IPS DF 6.9 (cell line): ENCODE data around the gene HMX3.

Experiments
- DNase-seq: peaks from one replicate; pipeline ENCODE4 v3.0.0-alpha.2; 2013; ENCODE audit warnings: low read depth, low spot score
- H3K27ac ChIP-seq: one replicate; pipeline ENCODE4 v1.5.1; 2013; ENCODE audit warnings: low read length, control low read depth
- H3K27me3 ChIP-seq: 2 replicates; pipeline ENCODE4 v1.6.1; 2013; ENCODE audit warnings: mild to moderate bottlenecking, low read length; ENCODE audit not compliant: control insufficient read depth, insufficient read depth
- H3K36me3 ChIP-seq: 2 replicates; pipeline ENCODE4 v1.6.1; 2013; ENCODE audit warnings: low read length; ENCODE audit not compliant: control insufficient read depth, insufficient read depth
- H3K4me1 ChIP-seq: 2 replicates; pipeline ENCODE4 v1.6.1; 2013; ENCODE audit warnings: low read length; ENCODE audit not compliant: control insufficient read depth, insufficient read depth
- H3K4me3 ChIP-seq: 2 replicates; pipeline ENCODE4 v1.5.1; 2013; ENCODE audit warnings: mild to moderate bottlenecking, low read length
- H3K9me3 ChIP-seq: 2 replicates; pipeline ENCODE4 v1.6.1; 2013; ENCODE audit warnings: low read length, inconsistent platforms; ENCODE audit not compliant: control insufficient read depth, insufficient read depth
- WGBS: extraction: QIAGEN DNeasy Blood & Tissue Kit; methylation state at CpG from one replicate; pipeline ENCODE4 v1.1.7; 2013; ENCODE audit warnings: mixed read lengths, missing lambda C conversion rate; ENCODE audit not compliant: insufficient read length, insufficient coverage; 5-methylcytosine and 5-hydroxymethylcytosine counted together

HMX3 gene

GRCh38 chr10:123134343-123134914, 1.3 kb upstream of the HMX3 start:
- peaks cover 64% of the 10 kb centered on the region for H3K27me3 ChIP-seq
- H3K4me3 ChIP-seq = no peak overlapping the region; the same call in 1 of the 2 replicates
- H3K4me1 ChIP-seq = peaks cover 3% of the 10 kb centered on the region
- no peak overlapping the region for H3K27ac ChIP-seq
- no peaks in the 10 kb centered on the region for H3K9me3 ChIP-seq
- no peak for DNase-seq
- WGBS = no CpG with 5 or more reads among the region's 42 CpGs
- H3K36me3 ChIP-seq = no peaks in the 10 kb centered on the region

GRCh38 chr10:123134915-123135414, 805 bp upstream of the HMX3 start:
- Histone ChIP-seq H3K9me3 (no peaks in the 10 kb centered on the region), H3K27me3 (peaks cover 70% of the 10 kb centered on the region), H3K4me3 (peak overlapping the region; percentile 42; the same call in 1 of the 2 replicates), H3K36me3 (no peaks in the 10 kb centered on the region), H3K4me1 (peaks cover 3% of the 10 kb centered on the region), H3K27ac (no peak overlapping the region)
- DNase-seq = no peak
- WGBS = no CpG with 5 or more reads among the region's 46 CpGs

- WGBS = no CpG with 5 or more reads among the region's 59 CpGs
- H3K36me3 ChIP-seq = no peaks in the 10 kb centered on the region
- H3K9me3 ChIP-seq = no peaks in the 10 kb centered on the region
- no peak overlapping the region for H3K27ac ChIP-seq
- peaks cover 3% of the 10 kb centered on the region for H3K4me1 ChIP-seq
- H3K4me3 ChIP-seq = peak overlapping the region; percentile 13; the same call in 1 of the 2 replicates
- H3K27me3 ChIP-seq = peaks cover 81% of the 10 kb centered on the region
- no peak for DNase-seq
These were observed 543 bp downstream of the HMX3 start for GRCh38 chr10:123136221-123136805.

GRCh38 chr10:123136806-123137642, 1.3 kb downstream of the HMX3 start:
- Histone ChIP-seq H3K4me1 (peaks cover 3% of the 10 kb centered on the region), H3K27me3 (peaks cover 81% of the 10 kb centered on the region), H3K4me3 (peak overlapping the region; percentile 26; the same call in 1 of the 2 replicates), H3K9me3 (no peaks in the 10 kb centered on the region), H3K36me3 (no peaks in the 10 kb centered on the region), H3K27ac (no peak overlapping the region)
- DNase-seq = no peak
- WGBS = no CpG with 5 or more reads among the region's 83 CpGs

- Histone ChIP-seq H3K27ac (no peak overlapping the region), H3K36me3 (no peaks in the 10 kb centered on the region), H3K27me3 (peaks cover 87% of the 10 kb centered on the region), H3K4me1 (peaks cover 5% of the 10 kb centered on the region), H3K4me3 (no peak overlapping the region), H3K9me3 (no peaks in the 10 kb centered on the region)
- DNase-seq = no peak
- WGBS = no CpG with 5 or more reads among the region's 7 CpGs
These were observed 3.4 kb downstream of the HMX3 start for GRCh38 chr10:123139165-123139520.

GRCh38 chr10:123139521-123140163, 3.9 kb downstream of the HMX3 start:
- DNase-seq = no peak
- H3K27me3 ChIP-seq = peaks cover 87% of the 10 kb centered on the region
- no peak overlapping the region for H3K4me3 ChIP-seq

GRCh38 chr10:123140164-123140982, 4.6 kb downstream of the HMX3 start:
- no peaks in the 10 kb centered on the region for H3K36me3 ChIP-seq
- no peaks in the 10 kb centered on the region for H3K9me3 ChIP-seq
- H3K4me3 ChIP-seq = no peak overlapping the region
- H3K27me3 ChIP-seq = peaks cover 90% of the 10 kb centered on the region
- no peak overlapping the region for H3K27ac ChIP-seq
- WGBS = no CpG with 5 or more reads among the region's 43 CpGs
- H3K4me1 ChIP-seq = peaks cover 6% of the 10 kb centered on the region; the same call in 1 of the 2 replicates
- DNase-seq = no peak

More at GRCh38 chr10:123139521-123140163, 3.9 kb downstream of the HMX3 start:
- Histone ChIP-seq H3K27ac (no peak overlapping the region), H3K4me1 (peaks cover 5% of the 10 kb centered on the region), H3K36me3 (no peaks in the 10 kb centered on the region), H3K9me3 (no peaks in the 10 kb centered on the region)
- no CpG with 5 or more reads among the region's 32 CpGs for WGBS

- no peak for DNase-seq
- Histone ChIP-seq H3K27ac (no peak overlapping the region), H3K27me3 (peaks cover 96% of the 10 kb centered on the region)
These were observed 5.2 kb downstream of the HMX3 start for GRCh38 chr10:123140983-123141390.

GRCh38 chr10:123141791-123142700, 6.3 kb downstream of the HMX3 start:
- Histone ChIP-seq H3K4me3 (no peak overlapping the region), H3K27me3 (peaks cover 97% of the 10 kb centered on the region), H3K27ac (no peak overlapping the region), H3K9me3 (no peaks in the 10 kb centered on the region), H3K36me3 (no peaks in the 10 kb centered on the region), H3K4me1 (peaks cover 8% of the 10 kb centered on the region; the same call in 1 of the 2 replicates)
- no peak for DNase-seq
- no CpG with 5 or more reads among the region's 38 CpGs for WGBS

More at GRCh38 chr10:123140983-123141390, 5.2 kb downstream of the HMX3 start:
- H3K4me3 ChIP-seq = no peak overlapping the region
- H3K4me1 ChIP-seq = peaks cover 6% of the 10 kb centered on the region; the same call in 1 of the 2 replicates
- no peaks in the 10 kb centered on the region for H3K9me3 ChIP-seq
- WGBS = no CpG with 5 or more reads among the region's 6 CpGs
- H3K36me3 ChIP-seq = no peaks in the 10 kb centered on the region
